HG02840 (cell line): ENCODE data around the gene RAB11FIP3.

Experiments
- ATAC-seq: cut with Tn5 transposase; IDR thresholded peaks from one replicate; pipeline ENCODE4 v1.9.1; 2021; ENCODE audit warnings: mild to moderate bottlenecking, moderate library complexity, moderate number of reproducible peaks; ENCODE audit not compliant: unreplicated experiment, low FRiP score

The RAB11FIP3 gene

GRCh38 chr16:391885-392335 is 33.5 kb upstream of the RAB11FIP3 start:
- no peak for ATAC-seq

GRCh38 chr16:392450-393030 is 32.9 kb upstream of the RAB11FIP3 start:
- no peak for ATAC-seq

- ATAC-seq: no peak
Measured at GRCh38 chr16:396199-396598, 29.2 kb upstream of the RAB11FIP3 start.

- ATAC-seq: no peak
Measured at GRCh38 chr16:396605-397004, 28.8 kb upstream of the RAB11FIP3 start.

GRCh38 chr16:397135-397661 is 28.3 kb upstream of the RAB11FIP3 start, which contains the start of gene NME4:
TSS of gene NME4 (plus strand) at chr16:397199. CDS start at chr16:397223, 24 bp downstream.
- no peak for ATAC-seq

GRCh38 chr16:397736-398332 is 27.6 kb upstream of the RAB11FIP3 start:
- no peak for ATAC-seq

GRCh38 chr16:398561-399339 is 26.7 kb upstream of the RAB11FIP3 start:
- no peak for ATAC-seq

GRCh38 chr16:399340-400019 is 26.0 kb upstream of the RAB11FIP3 start:
- no peak for ATAC-seq

- no peak for ATAC-seq
Measured at GRCh38 chr16:400061-400591, 25.3 kb upstream of the RAB11FIP3 start.

- ATAC-seq: peak; percentile 59
Measured at GRCh38 chr16:401468-402348, 23.7 kb upstream of the RAB11FIP3 start, which contains the start of gene DECR2. TSS of gene DECR2 (plus strand) at chr16:401885. CDS start at chr16:401964, 79 bp downstream.

- no peak for ATAC-seq
Measured at GRCh38 chr16:404971-405486, 20.4 kb upstream of the RAB11FIP3 start.

GRCh38 chr16:405548-406506 is 19.6 kb upstream of the RAB11FIP3 start:
- no peak for ATAC-seq

- no peak for ATAC-seq
Measured at GRCh38 chr16:407253-407652, 18.2 kb upstream of the RAB11FIP3 start.

GRCh38 chr16:410516-411178 is 14.8 kb upstream of the RAB11FIP3 start:
- no peak for ATAC-seq

GRCh38 chr16:411576-412265 is 13.7 kb upstream of the RAB11FIP3 start:
- ATAC-seq: no peak

- ATAC-seq: no peak
Measured at GRCh38 chr16:414395-415169, 10.9 kb upstream of the RAB11FIP3 start.
